H9 (cell line): ENCODE results near the gene SLC4A5. TPM values are rescaled to one million over a fixed set of nuclear protein-coding genes. Genes with fewer than 3 reads are reported as not detected.

Experiments used
- DNase-seq: peaks from one replicate; pipeline ENCODE4 v3.0.0-alpha.2; 2017
- H2AFZ ChIP-seq: one replicate; pipeline ENCODE4 v1.6.1; 2013; ENCODE audit warnings: mild to moderate bottlenecking, low read length, control low read depth, moderate library complexity
- H2AK5ac ChIP-seq: 2 replicates; pipeline ENCODE4 v1.6.1; 2013; ENCODE audit warnings: low read length, control low read depth, mixed read lengths; ENCODE audit not compliant: insufficient read length
- H2BK120ac ChIP-seq: one replicate; pipeline ENCODE4 v1.6.1; 2013; ENCODE audit warnings: low read depth, mild to moderate bottlenecking, low read length, control low read depth, inconsistent platforms; ENCODE audit not compliant: poor library complexity, severe bottlenecking
- H2BK12ac ChIP-seq: 2 replicates; pipeline ENCODE4 v1.6.1; 2013; ENCODE audit warnings: low read length, control low read depth, mixed read lengths, low read depth; ENCODE audit not compliant: insufficient read length
- H2BK15ac ChIP-seq: 2 replicates; pipeline ENCODE4 v1.6.1; 2013; ENCODE audit warnings: low read depth, low read length, control low read depth
- H2BK20ac ChIP-seq: one replicate; pipeline ENCODE4 v1.6.1; 2013; ENCODE audit warnings: low read depth, mild to moderate bottlenecking, low read length, control low read depth, inconsistent platforms; ENCODE audit not compliant: poor library complexity, severe bottlenecking
- H2BK5ac ChIP-seq: 2 replicates; pipeline ENCODE4 v1.6.1; 2013; ENCODE audit warnings: low read length, control low read depth, mixed read lengths; ENCODE audit not compliant: insufficient read length
- H3K14ac ChIP-seq: 2 replicates; pipeline ENCODE4 v1.6.1; 2013; ENCODE audit warnings: low read length, control low read depth; ENCODE audit not compliant: insufficient read depth
- H3K18ac ChIP-seq: 2 replicates; pipeline ENCODE4 v1.6.1; 2013; ENCODE audit warnings: low read depth, mild to moderate bottlenecking, mixed read lengths, low read length, control low read depth; ENCODE audit not compliant: insufficient read length
- H3K23ac ChIP-seq: 2 replicates; pipeline ENCODE4 v1.6.1; 2013; ENCODE audit warnings: low read length, control low read depth, mixed read lengths, low read depth; ENCODE audit not compliant: insufficient read length
- H3K23me2 ChIP-seq: 2 replicates; pipeline ENCODE4 v1.6.1; 2013; ENCODE audit warnings: low read depth, mild to moderate bottlenecking, mixed read lengths, low read length, control low read depth; ENCODE audit not compliant: insufficient read length, poor library complexity, severe bottlenecking
- H3K27ac ChIP-seq: 2 replicates; pipeline ENCODE4 v1.5.1; 2013; ENCODE audit warnings: low read length, control low read depth, mixed read lengths, low read depth; ENCODE audit not compliant: insufficient read length
- H3K27me3 ChIP-seq: 2 replicates; pipeline ENCODE4 v1.6.1; 2013; ENCODE audit warnings: low read length, control low read depth, inconsistent platforms; ENCODE audit not compliant: insufficient read depth
- H3K4ac ChIP-seq: 2 replicates; pipeline ENCODE4 v1.6.1; 2013; ENCODE audit warnings: low read depth, mild to moderate bottlenecking, control low read depth, inconsistent platforms, low read length, moderate library complexity
- H3K4me1 ChIP-seq: 2 replicates; pipeline ENCODE4 v1.6.1; 2013; ENCODE audit warnings: low read length, control low read depth, inconsistent platforms; ENCODE audit not compliant: insufficient read depth
- H3K4me2 ChIP-seq: 2 replicates; pipeline ENCODE4 v1.6.1; 2013; ENCODE audit warnings: low read length, control low read depth, mixed read lengths; ENCODE audit not compliant: insufficient read length, insufficient read depth
- H3K56ac ChIP-seq: 2 replicates; pipeline ENCODE4 v1.6.1; 2013; ENCODE audit warnings: low read depth, mild to moderate bottlenecking, mixed read lengths, low read length, control low read depth; ENCODE audit not compliant: insufficient read length
- H3K79me1 ChIP-seq: 2 replicates; pipeline ENCODE4 v1.6.1; 2013; ENCODE audit warnings: low read depth, mild to moderate bottlenecking, moderate library complexity, low read length, control low read depth, inconsistent platforms; ENCODE audit not compliant: insufficient read depth, poor library complexity, severe bottlenecking
- H3K79me2 ChIP-seq: 2 replicates; pipeline ENCODE4 v1.6.1; 2013; ENCODE audit warnings: low read length, control low read depth, inconsistent platforms; ENCODE audit not compliant: insufficient read depth
- H3K9ac ChIP-seq: 2 replicates; pipeline ENCODE4 v1.6.1; 2013; ENCODE audit warnings: low read length, control low read depth, mixed read lengths; ENCODE audit not compliant: insufficient read length; ENCODE audit errors: extremely low read depth
- H3K9me3 ChIP-seq: one replicate; pipeline ENCODE4 v1.6.1; 2013; ENCODE audit warnings: low read depth, low read length, inconsistent platforms; ENCODE audit not compliant: control insufficient read depth
- H3T11ph ChIP-seq: one replicate; pipeline ENCODE4 v1.6.1; 2013; ENCODE audit warnings: mild to moderate bottlenecking, low read length, control low read depth, inconsistent platforms
- H4K20me1 ChIP-seq: one replicate; pipeline ENCODE4 v1.6.1; 2013; ENCODE audit not compliant: control insufficient read depth, insufficient read length, insufficient read depth
- H4K5ac ChIP-seq: 2 replicates; pipeline ENCODE4 v1.6.1; 2013; ENCODE audit warnings: low read depth, mild to moderate bottlenecking, mixed read lengths, low read length, control low read depth; ENCODE audit not compliant: insufficient read length
- H4K8ac ChIP-seq: replicated peaks from 2 replicates; pipeline ENCODE4 v1.6.1; 2013; ENCODE audit warnings: low read length, control low read depth, mixed read lengths, low read depth; ENCODE audit not compliant: insufficient read length
- H4K91ac ChIP-seq: 2 replicates; pipeline ENCODE4 v1.6.1; 2013; ENCODE audit warnings: low read depth, mild to moderate bottlenecking, moderate library complexity, mixed read lengths, low read length, control low read depth; ENCODE audit not compliant: insufficient read length
- H3K27ac Mint-ChIP-seq, 3 experiments: 2 replicates in 2 of 3; 3 replicates in 1 of 3; pipeline ENCODE4 v1.8.0; 2020 to 2021; ENCODE audit warnings: mixed read lengths in 3 of 3, mild to moderate bottlenecking in 1 of 3, moderate library complexity in 1 of 3
- H3K27me3 Mint-ChIP-seq: 2 replicates; pipeline ENCODE4 v1.8.0; 2021; ENCODE audit warnings: low read depth, mild to moderate bottlenecking, moderate library complexity, mixed read lengths
- H3K36me3 Mint-ChIP-seq, 3 experiments: 2 replicates in 2 of 3; 3 replicates in 1 of 3; pipeline ENCODE4 v1.8.0; 2020 to 2021; ENCODE audit warnings: low read depth in 3 of 3, mixed read lengths in 3 of 3; ENCODE audit not compliant: insufficient read depth in 1 of 3
- H3K4me1 Mint-ChIP-seq, 2 experiments: 2 replicates each; pipeline ENCODE4 v1.8.0; 2020; ENCODE audit warnings: mixed read lengths in 2 of 2
- H3K4me3 Mint-ChIP-seq, 2 experiments: 2 replicates in 1 of 2; 3 replicates in 1 of 2; pipeline ENCODE4 v1.8.0; 2020 to 2021; ENCODE audit warnings: mild to moderate bottlenecking in 2 of 2, mixed read lengths in 2 of 2, moderate library complexity in 1 of 2
- H3K9me3 Mint-ChIP-seq, 2 experiments: 2 replicates in 1 of 2; 3 replicates in 1 of 2; pipeline ENCODE4 v1.8.0; 2020; ENCODE audit warnings: mild to moderate bottlenecking in 2 of 2, mixed read lengths in 2 of 2, moderate library complexity in 1 of 2
- WGBS: extraction: QIAGEN DNeasy Blood & Tissue Kit; methylation state at CpG from one replicate; pipeline ENCODE4 v1.1.7; 2013; ENCODE audit warnings: missing lambda C conversion rate, low lambda C conversion rate, mixed read lengths; ENCODE audit not compliant: insufficient read length; ENCODE audit errors: extremely low coverage; 5-methylcytosine and 5-hydroxymethylcytosine counted together
- total RNA-seq: library from RNA; stranded (reverse); gene quantifications from 2 replicates; pipeline ENCODE4 v1.2.1, GENCODE V29; 2021
- TF ChIP-seq, protein P1 (sequence below): fragments of 200-600 bp; sonication (generic); conservative IDR thresholded peaks from 3 replicates; pipeline ENCODE4 v1.8.0; 2021; ENCODE audit warnings: antibody characterized with exemption, mild to moderate bottlenecking

The SLC4A5 gene
- total RNA-seq, 1 experiment from 2014 or later: 0.50 TPM

DNA sequence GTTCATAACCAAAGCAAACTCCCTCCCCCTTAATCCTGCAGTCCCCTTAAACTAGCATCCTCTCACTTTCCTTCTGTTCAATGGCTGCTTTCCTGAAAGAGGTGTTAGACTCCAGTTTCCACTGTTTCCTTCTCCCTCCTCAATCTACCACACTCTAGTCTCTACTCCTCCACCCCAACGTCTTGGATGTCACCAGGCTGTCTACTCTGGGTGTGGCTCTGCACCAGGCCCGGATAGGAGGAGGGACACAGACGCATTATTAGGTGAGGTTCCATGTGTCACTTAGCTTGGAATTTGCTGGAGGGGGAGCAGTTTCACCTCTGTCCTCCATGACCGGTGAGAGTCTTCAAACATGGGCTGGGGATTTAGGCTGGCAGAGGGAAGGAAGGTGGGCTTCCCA is 83.5 kb downstream of the SLC4A5 start:
- Histone ChIP-seq H3K4me1 (no peaks in the 10 kb centered on the region), H3K9ac (no peak overlapping the region), H4K8ac (no peak overlapping the region), H3K23ac (no peak overlapping the region), H3T11ph (no peak overlapping the region), H3K9me3 (no peaks in the 10 kb centered on the region), H3K23me2 (no peaks in the 10 kb centered on the region), H3K27me3 (no peaks in the 10 kb centered on the region), H2BK15ac (no peak overlapping the region), H3K79me1 (no peaks in the 10 kb centered on the region), H2BK5ac (no peak overlapping the region), H3K18ac (no peak overlapping the region), H3K56ac (no peak overlapping the region), H3K27ac (no peak overlapping the region), H2BK20ac (no peak overlapping the region), H4K5ac (no peak overlapping the region), H2BK12ac (no peak overlapping the region), H3K14ac (no peak overlapping the region), H3K79me2 (no peaks in the 10 kb centered on the region), H2AK5ac (no peak overlapping the region), H4K20me1 (no peaks in the 10 kb centered on the region), H2AFZ (no peak overlapping the region), H2BK120ac (no peak overlapping the region), H3K4me2 (no peak overlapping the region), H4K91ac (no peak overlapping the region), H3K4ac (no peak overlapping the region)
- Mint-ChIP-seq H3K27ac (peak overlapping the region in 1 of 3 experiments; percentile 29; a peak in 1 of 7 replicates), H3K4me3 (no peak overlapping the region; a peak in 1 of 5 replicates), H3K9me3 (no peaks in the 10 kb centered on the region), H3K27me3 (peaks cover 2% of the 10 kb centered on the region), H3K4me1 (peaks cover 21 to 22% of the 10 kb centered on the region in 2 experiments), H3K36me3 (no peaks in the 10 kb centered on the region)
- WGBS: no CpG with 5 or more reads among the region's 4 CpGs
- TF ChIP-seq, protein P1, sequence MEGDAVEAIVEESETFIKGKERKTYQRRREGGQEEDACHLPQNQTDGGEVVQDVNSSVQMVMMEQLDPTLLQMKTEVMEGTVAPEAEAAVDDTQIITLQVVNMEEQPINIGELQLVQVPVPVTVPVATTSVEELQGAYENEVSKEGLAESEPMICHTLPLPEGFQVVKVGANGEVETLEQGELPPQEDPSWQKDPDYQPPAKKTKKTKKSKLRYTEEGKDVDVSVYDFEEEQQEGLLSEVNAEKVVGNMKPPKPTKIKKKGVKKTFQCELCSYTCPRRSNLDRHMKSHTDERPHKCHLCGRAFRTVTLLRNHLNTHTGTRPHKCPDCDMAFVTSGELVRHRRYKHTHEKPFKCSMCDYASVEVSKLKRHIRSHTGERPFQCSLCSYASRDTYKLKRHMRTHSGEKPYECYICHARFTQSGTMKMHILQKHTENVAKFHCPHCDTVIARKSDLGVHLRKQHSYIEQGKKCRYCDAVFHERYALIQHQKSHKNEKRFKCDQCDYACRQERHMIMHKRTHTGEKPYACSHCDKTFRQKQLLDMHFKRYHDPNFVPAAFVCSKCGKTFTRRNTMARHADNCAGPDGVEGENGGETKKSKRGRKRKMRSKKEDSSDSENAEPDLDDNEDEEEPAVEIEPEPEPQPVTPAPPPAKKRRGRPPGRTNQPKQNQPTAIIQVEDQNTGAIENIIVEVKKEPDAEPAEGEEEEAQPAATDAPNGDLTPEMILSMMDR: no peak
- DNase-seq: no peak
